Epithelial cell of esophagus (primary cell): Measurements from ENCODE around the gene ZBTB26.

Source experiments
- DNase-seq: peaks from one replicate; pipeline ENCODE4 v3.0.0; 2010; ENCODE audit warnings: low read depth
- H3K4me3 ChIP-seq: 2 replicates; pipeline ENCODE4 v1.5.1; 2011; ENCODE audit warnings: mild to moderate bottlenecking, low read length, control low read depth
- CTCF ChIP-seq: IDR thresholded peaks from 2 replicates; pipeline ENCODE4 v1.5.1; 2011; ENCODE audit warnings: low read depth, mild to moderate bottlenecking, low read length, control low read depth, inconsistent platforms; ENCODE audit not compliant: insufficient read depth; ENCODE audit errors: missing control alignments

Gene ZBTB26

GRCh38 chr9:122930541-122931225 lies 629 bp downstream of the ZBTB26 start:
- no peak for DNase-seq
- H3K4me3 ChIP-seq, result peak overlapping the region; percentile 66
- TF ChIP-seq CTCF, result no peak

- no peak overlapping the region for H3K4me3 ChIP-seq
- no peak for DNase-seq
- no peak for TF ChIP-seq CTCF
These were observed 1.4 kb downstream of the ZBTB26 start for GRCh38 chr9:122929796-122930354.

- DNase-seq, result no peak
- H3K4me3 ChIP-seq, result no peak overlapping the region
- TF ChIP-seq CTCF, result no peak
These were observed 7.4 kb downstream of the ZBTB26 start for GRCh38 chr9:122923947-122924346.

GRCh38 chr9:122922713-122923112 lies 8.6 kb downstream of the ZBTB26 start:
- no peak overlapping the region for H3K4me3 ChIP-seq
- TF ChIP-seq CTCF, result no peak
- DNase-seq, result no peak

GRCh38 chr9:122918310-122918709 lies 13.0 kb downstream of the ZBTB26 start:
- no peak for TF ChIP-seq CTCF
- DNase-seq, result no peak

GRCh38 chr9:122912964-122913673 lies 18.2 kb downstream of the ZBTB26 start, which contains the start of gene ZBTB6:
Gene ZBTB6, minus strand, starts transcription at chr9:122913323. Its CDS starts 1,251 bp downstream, at chr9:122912072.
- peak within 1 kb of the TSS; percentile 84 for H3K4me3 ChIP-seq
- DNase-seq, result peak; percentile 86
- no peak for TF ChIP-seq CTCF

More at GRCh38 chr9:122918310-122918709, 13.0 kb downstream of the ZBTB26 start:
- no peak overlapping the region for H3K4me3 ChIP-seq
